HG03558 (cell line): Measurements from ENCODE around the gene SLC25A21.
"Not testable (repeated sequence)": the region's sequence is repeated elsewhere in the genome, so short reads cannot be mapped to it uniquely, and the experiment has no call there.

Experiments
- ATAC-seq: cut with Tn5 transposase; IDR thresholded peaks from one replicate; pipeline ENCODE4 v1.9.1; 2021; ENCODE audit warnings: moderate number of reproducible peaks; ENCODE audit not compliant: unreplicated experiment; ENCODE audit errors: extremely low read depth

The SLC25A21 gene

DNA sequence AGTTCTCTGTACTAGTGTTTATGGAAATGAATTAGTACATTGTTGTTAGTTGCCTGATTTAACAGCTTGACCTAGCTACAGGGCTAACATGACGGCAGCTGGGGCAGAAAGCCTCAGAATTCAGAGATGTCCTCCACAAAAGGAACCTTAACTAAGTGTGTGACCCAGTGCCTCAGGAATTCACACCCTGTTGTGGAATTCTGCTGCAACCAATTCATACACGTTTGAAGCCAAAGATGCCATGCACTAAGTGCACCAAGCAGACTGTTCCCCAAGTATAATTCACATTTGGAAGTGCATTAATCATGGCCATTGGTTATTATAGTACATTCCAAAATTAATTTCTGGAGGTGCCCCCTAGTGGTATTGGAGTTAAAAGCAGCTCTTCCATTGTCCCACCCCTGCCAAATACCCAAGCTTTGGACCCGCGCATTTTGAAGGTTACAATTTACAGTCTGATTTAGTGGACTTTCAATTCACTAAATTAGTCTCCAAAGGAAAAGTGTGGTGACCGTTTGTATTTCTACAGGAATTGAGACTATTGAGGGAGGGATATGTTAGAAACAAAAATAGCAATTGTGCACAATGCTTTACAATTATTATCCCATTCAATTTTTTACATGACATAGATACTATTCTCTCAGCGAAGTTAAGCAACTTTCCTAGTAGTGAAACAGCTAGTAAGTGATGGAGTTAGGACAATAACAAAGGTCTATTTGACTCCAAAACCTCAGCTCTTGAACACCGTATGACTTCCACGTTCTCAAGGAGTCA lies 424.8 kb downstream of the SLC25A21 start:
- ATAC-seq, result no peak

- ATAC-seq, result no peak
Measured at GRCh38 chr14:36746872-36747271, 425.5 kb downstream of the SLC25A21 start.

GRCh38 chr14:36741858-36742257 lies 430.5 kb downstream of the SLC25A21 start:
- ATAC-seq, result no peak

DNA sequence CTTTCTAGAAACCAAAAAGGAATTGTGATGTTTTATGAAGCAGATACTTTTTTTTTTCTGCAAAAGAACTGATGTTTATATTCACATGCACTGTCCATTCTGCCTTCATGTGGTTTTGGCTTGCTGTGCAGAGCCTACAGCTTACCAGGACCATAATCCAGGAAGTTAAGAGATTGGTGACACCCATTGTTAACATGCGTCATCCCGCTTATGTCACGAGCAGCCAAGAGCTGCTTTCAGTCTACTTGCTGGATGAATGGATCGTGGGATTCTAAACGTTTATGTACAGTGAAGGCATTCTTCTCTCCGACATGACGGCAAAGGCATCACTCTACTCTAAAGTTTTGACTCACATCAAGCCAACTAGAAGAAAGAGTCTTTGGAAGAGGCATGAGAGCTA lies 434.1 kb downstream of the SLC25A21 start:
- no peak for ATAC-seq

GRCh38 chr14:36726128-36726527 lies 446.3 kb downstream of the SLC25A21 start:
- no peak for ATAC-seq

- no peak for ATAC-seq
Measured at GRCh38 chr14:36724162-36724561, 448.2 kb downstream of the SLC25A21 start.

- no peak for ATAC-seq
Measured at GRCh38 chr14:36723530-36723929, 448.9 kb downstream of the SLC25A21 start.

- no peak for ATAC-seq
Measured at GRCh38 chr14:36721877-36722276, 450.5 kb downstream of the SLC25A21 start.

- no peak for ATAC-seq
Measured at GRCh38 chr14:36720657-36721056, 451.7 kb downstream of the SLC25A21 start.

DNA sequence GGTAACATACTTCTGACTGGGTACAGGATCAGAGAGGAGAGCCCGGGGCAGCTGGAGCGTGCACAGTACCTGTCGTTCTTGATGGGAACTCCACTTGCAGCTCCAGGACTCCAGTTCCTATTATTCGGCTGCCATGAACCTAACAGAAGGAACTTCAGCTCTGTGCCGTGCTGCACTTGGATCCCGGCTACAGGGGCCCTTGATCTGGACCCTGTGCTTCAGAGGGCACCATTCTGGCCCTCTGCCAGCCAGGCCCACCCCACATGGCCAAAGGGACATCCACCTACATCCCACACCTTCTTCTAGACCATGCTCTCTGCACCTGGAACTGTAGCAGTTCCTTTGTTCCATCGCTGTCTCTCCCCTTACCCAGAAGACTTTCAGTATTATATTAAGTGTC lies 452.6 kb downstream of the SLC25A21 start:
- ATAC-seq, result no peak

DNA sequence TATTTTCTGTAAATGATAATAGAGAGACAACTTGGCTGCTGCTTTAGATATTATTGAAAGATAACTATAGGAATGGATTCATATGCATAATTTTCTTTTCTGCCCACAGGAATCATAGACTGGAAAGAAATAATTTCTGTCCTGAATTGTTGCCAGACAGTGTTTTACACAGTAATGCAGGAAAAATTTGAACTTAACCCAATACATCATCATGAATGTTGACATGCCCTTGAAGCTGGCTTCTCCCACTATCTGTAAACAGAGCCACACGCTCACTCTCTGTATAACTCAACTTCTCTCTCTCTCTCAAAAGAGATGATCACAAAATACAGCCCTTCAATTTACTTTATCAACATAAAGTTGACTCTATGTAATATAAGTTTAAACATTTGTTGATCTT lies 454.2 kb downstream of the SLC25A21 start:
- ATAC-seq, result no peak

DNA sequence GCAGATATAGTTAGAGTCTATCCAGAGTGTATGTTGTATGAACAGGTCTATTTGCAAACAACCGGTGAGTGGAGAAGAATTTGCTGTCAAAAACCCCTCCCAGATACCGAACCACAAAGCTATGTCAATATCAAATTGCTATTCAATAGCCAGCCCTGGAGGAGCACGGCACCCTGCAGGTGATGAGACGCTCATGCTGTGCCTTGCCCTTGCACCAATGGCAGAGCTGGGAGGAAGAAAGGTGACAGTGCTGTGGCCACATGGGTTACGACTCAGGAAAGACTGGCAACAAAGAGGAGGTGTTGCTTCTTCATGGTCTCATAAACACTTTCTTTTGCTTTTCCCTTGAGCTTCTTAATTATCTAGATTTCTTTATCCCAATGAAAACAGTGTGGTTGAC lies 455.0 kb downstream of the SLC25A21 start:
- no peak for ATAC-seq

GRCh38 chr14:36716614-36717184 lies 455.7 kb downstream of the SLC25A21 start:
- no peak for ATAC-seq

- no peak for ATAC-seq
Measured at GRCh38 chr14:36713960-36714703, 458.3 kb downstream of the SLC25A21 start.

DNA sequence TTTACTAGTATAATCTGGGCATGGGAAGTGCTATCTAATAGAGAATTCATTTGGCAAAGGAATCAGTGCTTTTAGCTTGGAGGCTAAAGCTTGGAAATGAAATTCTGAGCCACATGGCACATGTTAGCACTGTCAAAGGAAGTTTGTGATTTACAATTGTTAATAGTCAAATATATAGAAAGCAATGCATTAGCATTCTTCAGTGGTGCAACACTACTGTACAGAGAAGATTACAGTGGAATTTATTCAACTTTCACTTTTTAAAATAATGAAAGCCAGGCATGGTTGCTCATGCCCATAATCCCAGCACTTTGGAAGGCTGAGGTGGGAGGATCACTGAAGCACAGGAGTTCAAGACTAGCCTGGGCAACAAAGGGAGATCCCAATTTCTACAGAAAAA lies 464.8 kb downstream of the SLC25A21 start:
- no peak for ATAC-seq

DNA sequence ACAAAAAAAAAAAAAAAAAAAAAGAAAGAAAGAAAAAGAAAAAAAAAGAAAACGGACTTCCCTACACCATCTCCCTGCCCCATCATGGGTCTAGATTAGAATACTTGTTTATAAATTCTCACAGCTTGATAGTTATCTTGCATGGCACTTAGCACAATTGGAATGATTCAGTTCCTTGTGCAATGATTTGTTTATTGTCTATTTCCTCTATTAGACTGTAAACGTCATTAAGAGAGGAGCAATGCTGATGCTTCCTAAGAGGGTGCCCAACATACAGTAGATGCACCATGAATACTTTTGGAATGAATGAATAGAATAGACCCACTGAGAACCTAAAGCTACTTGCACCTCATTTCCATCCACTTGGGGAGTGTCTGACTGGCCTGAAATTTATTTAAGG lies 469.9 kb downstream of the SLC25A21 start:
- no peak for ATAC-seq

- ATAC-seq, result no peak
Measured at GRCh38 chr14:36701132-36701531, 471.3 kb downstream of the SLC25A21 start.

GRCh38 chr14:36700651-36701050 lies 471.8 kb downstream of the SLC25A21 start:
- no peak for ATAC-seq

DNA sequence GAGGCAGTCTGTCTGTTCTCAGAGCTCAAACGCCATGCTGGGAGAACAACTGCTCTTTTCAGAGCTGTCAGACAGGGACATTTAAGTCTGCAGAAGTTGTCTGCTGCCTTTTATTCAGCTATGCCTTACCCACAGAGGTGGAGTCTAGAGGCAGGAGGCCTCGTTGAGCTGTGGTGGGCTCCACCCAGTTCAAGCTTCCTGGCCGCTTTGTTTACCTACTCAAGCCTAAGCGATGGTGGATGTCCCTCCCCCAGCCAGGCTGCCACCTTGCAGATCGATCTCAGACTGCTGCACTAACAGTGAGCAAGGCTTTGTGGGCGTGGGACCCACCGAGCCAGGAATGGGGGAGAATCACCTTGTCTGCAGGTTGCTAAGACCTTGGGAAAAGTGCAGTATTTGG lies 473.0 kb downstream of the SLC25A21 start:
- not testable (repeated sequence) for ATAC-seq

GRCh38 chr14:36690311-36691040 lies 481.9 kb downstream of the SLC25A21 start:
- ATAC-seq, result no peak

DNA sequence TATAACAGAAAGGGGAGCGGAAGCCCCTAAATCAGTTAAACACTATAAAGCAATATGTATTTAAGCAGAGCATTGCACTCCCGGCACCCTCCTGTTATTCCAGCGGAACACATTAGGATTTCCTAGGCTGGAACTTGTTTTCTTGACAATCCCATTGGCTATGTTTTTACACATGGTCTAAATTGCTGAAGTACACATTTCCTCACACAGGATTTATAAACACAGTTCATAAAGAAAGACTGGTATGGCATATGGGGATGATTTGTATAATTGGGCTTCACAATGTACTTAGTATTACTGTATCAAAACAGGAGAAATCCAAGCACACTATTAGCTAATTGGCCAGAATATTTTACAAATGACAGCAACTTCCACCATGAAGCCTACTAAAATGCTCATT lies 487.5 kb downstream of the SLC25A21 start:
- no peak for ATAC-seq
